Endodermal cell (in vitro differentiated cells): ENCODE results near the gene COL23A1. TPM values are rescaled to one million over a fixed set of nuclear protein-coding genes. Genes with fewer than 3 reads are reported as not detected.

Experiments used
- DNase-seq: peaks from one replicate; pipeline ENCODE4 v3.0.0-alpha.2; 2017
- H3K27ac ChIP-seq: 2 replicates; pipeline ENCODE4 v1.5.1; 2013; ENCODE audit warnings: mild to moderate bottlenecking, low read depth, low read length, moderate library complexity
- H3K27me3 ChIP-seq: 2 replicates; pipeline ENCODE4 v1.6.1; 2013; ENCODE audit warnings: mild to moderate bottlenecking, low read length, moderate library complexity; ENCODE audit not compliant: insufficient read depth, control insufficient read depth, poor library complexity, severe bottlenecking
- H3K36me3 ChIP-seq: 2 replicates; pipeline ENCODE4 v1.7.0; 2013; ENCODE audit warnings: mild to moderate bottlenecking, low read length, moderate library complexity; ENCODE audit not compliant: control insufficient read depth, insufficient read depth
- H3K4me1 ChIP-seq: one replicate; pipeline ENCODE4 v1.7.0; 2013; ENCODE audit warnings: low read length; ENCODE audit not compliant: control insufficient read depth, insufficient read depth
- H3K4me3 ChIP-seq: 2 replicates; pipeline ENCODE4 v1.5.1; 2013; ENCODE audit warnings: mild to moderate bottlenecking, low read length, moderate library complexity
- H3K9ac ChIP-seq: 2 replicates; pipeline ENCODE4 v1.6.1; 2013; ENCODE audit warnings: mild to moderate bottlenecking, low read length, moderate library complexity; ENCODE audit not compliant: poor library complexity, severe bottlenecking; ENCODE audit errors: extremely low read depth
- H3K9me3 ChIP-seq: 2 replicates; pipeline ENCODE4 v1.6.1; 2013; ENCODE audit warnings: mild to moderate bottlenecking, low read length, moderate library complexity; ENCODE audit not compliant: control insufficient read depth
- H3K27ac Mint-ChIP-seq: 2 replicates; pipeline ENCODE4 v1.8.0; 2020; ENCODE audit warnings: mixed read lengths
- H3K27me3 Mint-ChIP-seq: 2 replicates; pipeline ENCODE4 v1.8.0; 2021; ENCODE audit warnings: mild to moderate bottlenecking, mixed read lengths; ENCODE audit not compliant: insufficient read depth
- H3K36me3 Mint-ChIP-seq: 2 replicates; pipeline ENCODE4 v1.8.0; 2020; ENCODE audit warnings: low read depth, mixed read lengths
- H3K4me1 Mint-ChIP-seq: 2 replicates; pipeline ENCODE4 v1.8.0; 2020; ENCODE audit warnings: mixed read lengths
- H3K4me3 Mint-ChIP-seq: 2 replicates; pipeline ENCODE4 v1.8.0; 2020; ENCODE audit warnings: mild to moderate bottlenecking, moderate library complexity, mixed read lengths
- H3K9me3 Mint-ChIP-seq: 2 replicates; pipeline ENCODE4 v1.8.0; 2020; ENCODE audit warnings: mild to moderate bottlenecking, mixed read lengths
- WGBS, 2 experiments: methylation state at CpG; one replicate each; pipeline versions ENCODE4 v1.1.5 to v1.1.7; 2013; ENCODE audit warnings: missing lambda C conversion rate in 2 of 2, mixed read lengths in 1 of 2; ENCODE audit not compliant: insufficient coverage in 1 of 2, insufficient read length in 1 of 2; 5-methylcytosine and 5-hydroxymethylcytosine counted together
- total RNA-seq, 2 donors: library from RNA; stranded (reverse); fragmentation: NEBNext Ultra II Directional in 1 of 2; extraction: Animal tissue kit (Norgen Biotek cat#: 25700) in 1 of 2; gene quantifications; 2 replicates in 1 of 2; 3 replicates in 1 of 2; pipeline ENCODE4 v1.2.1, GENCODE V29; 2021
- TF ChIP-seq, protein P1 (sequence below): fragments of 200-600 bp; sonication (generic); conservative IDR thresholded peaks from 2 replicates; pipeline ENCODE4 v1.5.0; 2021; ENCODE audit warnings: antibody characterized with exemption, mild to moderate bottlenecking

The COL23A1 gene
- total RNA-seq, 2 donors from 2014 or later: 50.2 to 71.3 TPM

DNA sequence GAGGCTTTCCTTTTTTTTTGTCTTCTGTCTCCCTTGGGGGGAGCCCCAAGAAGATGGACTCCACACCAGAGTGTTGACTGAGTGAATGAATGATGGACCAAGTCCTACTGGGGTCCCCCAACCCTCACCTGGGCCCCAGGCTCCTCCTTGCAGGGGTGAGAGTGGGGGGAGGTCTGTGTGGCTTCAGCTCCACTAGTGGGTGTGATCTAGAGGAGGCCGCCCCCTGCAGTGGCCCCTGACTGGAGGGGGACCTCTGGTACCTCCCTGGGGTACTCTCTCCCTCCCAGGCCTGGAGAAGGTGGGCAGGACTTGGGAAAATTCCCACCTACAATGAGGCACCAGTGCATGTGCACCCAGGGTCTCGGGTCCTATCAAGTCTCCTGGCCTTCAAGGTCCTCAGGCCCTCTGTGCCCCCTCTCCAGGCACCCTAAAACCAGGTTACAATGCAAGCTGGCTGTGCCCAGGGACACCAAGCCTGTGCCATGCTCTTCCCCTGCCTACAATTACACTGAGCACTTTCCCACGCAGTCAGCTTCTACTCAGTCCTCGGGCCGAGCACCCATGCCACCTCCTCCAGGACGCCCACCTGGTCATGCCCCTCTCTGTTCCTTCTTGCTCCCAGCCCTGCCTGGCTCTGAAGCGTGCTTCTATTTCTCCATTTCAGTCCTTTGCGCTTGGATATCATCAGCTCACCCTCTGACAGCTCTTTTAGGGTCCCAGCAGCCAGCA, 240.4 kb downstream of the COL23A1 start:
- peaks cover 5% of the 10 kb centered on the region for H3K36me3 Mint-ChIP-seq
- no peaks in the 10 kb centered on the region for H3K9me3 Mint-ChIP-seq
- H3K27me3 Mint-ChIP-seq: no peaks in the 10 kb centered on the region
- peak overlapping the region; percentile 44 for H3K27ac Mint-ChIP-seq
- TF ChIP-seq, protein P1, sequence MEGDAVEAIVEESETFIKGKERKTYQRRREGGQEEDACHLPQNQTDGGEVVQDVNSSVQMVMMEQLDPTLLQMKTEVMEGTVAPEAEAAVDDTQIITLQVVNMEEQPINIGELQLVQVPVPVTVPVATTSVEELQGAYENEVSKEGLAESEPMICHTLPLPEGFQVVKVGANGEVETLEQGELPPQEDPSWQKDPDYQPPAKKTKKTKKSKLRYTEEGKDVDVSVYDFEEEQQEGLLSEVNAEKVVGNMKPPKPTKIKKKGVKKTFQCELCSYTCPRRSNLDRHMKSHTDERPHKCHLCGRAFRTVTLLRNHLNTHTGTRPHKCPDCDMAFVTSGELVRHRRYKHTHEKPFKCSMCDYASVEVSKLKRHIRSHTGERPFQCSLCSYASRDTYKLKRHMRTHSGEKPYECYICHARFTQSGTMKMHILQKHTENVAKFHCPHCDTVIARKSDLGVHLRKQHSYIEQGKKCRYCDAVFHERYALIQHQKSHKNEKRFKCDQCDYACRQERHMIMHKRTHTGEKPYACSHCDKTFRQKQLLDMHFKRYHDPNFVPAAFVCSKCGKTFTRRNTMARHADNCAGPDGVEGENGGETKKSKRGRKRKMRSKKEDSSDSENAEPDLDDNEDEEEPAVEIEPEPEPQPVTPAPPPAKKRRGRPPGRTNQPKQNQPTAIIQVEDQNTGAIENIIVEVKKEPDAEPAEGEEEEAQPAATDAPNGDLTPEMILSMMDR: no peak
- no peaks in the 10 kb centered on the region for H3K9me3 ChIP-seq
- H3K4me1 ChIP-seq: no peaks in the 10 kb centered on the region
- H3K27me3 ChIP-seq: no peaks in the 10 kb centered on the region
- no peak for DNase-seq
- H3K9ac ChIP-seq: no peak overlapping the region
- 95 to 98% methylated on average over 7 to 8 of the region's 8 CpGs for WGBS, 2 experiments
- no peaks in the 10 kb centered on the region for H3K36me3 ChIP-seq
- no peak overlapping the region for H3K4me3 Mint-ChIP-seq
- H3K27ac ChIP-seq: no peak overlapping the region
- no peak overlapping the region for H3K4me3 ChIP-seq
- peaks cover 20% of the 10 kb centered on the region for H3K4me1 Mint-ChIP-seq

DNA sequence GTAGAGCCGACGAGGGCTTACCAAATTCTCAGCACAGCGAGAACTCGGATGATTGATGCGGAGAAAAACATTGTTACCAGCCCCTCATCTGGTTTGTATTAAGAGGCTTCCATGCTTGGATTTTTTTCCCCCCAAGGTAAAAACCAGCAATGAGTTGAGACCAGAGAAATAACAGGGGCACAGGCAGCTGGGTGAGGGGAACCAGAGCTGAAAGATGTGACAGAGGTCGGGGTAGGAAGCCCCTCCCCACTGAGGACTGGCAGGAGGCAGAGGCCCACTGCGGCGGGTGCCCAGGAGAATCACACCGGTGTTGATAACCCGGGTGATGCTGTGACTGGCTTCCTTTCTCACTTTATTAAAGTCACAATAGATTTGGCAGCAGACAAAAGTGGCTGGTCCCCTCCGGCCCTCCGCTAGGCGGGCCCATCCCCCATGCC, 241.1 kb downstream of the COL23A1 start:
- TF ChIP-seq, protein P1: no peak
- H3K4me3 Mint-ChIP-seq: no peak overlapping the region
- H3K9ac ChIP-seq: no peak overlapping the region
- H3K36me3 ChIP-seq: no peaks in the 10 kb centered on the region
- no peak overlapping the region for H3K27ac Mint-ChIP-seq
- peaks cover 8% of the 10 kb centered on the region for H3K36me3 Mint-ChIP-seq
- H3K9me3 Mint-ChIP-seq: no peaks in the 10 kb centered on the region
- no peaks in the 10 kb centered on the region for H3K4me1 ChIP-seq
- H3K27me3 ChIP-seq: no peaks in the 10 kb centered on the region
- no peak overlapping the region for H3K4me3 ChIP-seq
- H3K4me1 Mint-ChIP-seq: peaks cover 17% of the 10 kb centered on the region
- DNase-seq: no peak
- 81 to 91% methylated on average over 8 to 13 of the region's 13 CpGs for WGBS, 2 experiments
- H3K9me3 ChIP-seq: no peaks in the 10 kb centered on the region
- no peak overlapping the region for H3K27ac ChIP-seq
- H3K27me3 Mint-ChIP-seq: no peaks in the 10 kb centered on the region

DNA sequence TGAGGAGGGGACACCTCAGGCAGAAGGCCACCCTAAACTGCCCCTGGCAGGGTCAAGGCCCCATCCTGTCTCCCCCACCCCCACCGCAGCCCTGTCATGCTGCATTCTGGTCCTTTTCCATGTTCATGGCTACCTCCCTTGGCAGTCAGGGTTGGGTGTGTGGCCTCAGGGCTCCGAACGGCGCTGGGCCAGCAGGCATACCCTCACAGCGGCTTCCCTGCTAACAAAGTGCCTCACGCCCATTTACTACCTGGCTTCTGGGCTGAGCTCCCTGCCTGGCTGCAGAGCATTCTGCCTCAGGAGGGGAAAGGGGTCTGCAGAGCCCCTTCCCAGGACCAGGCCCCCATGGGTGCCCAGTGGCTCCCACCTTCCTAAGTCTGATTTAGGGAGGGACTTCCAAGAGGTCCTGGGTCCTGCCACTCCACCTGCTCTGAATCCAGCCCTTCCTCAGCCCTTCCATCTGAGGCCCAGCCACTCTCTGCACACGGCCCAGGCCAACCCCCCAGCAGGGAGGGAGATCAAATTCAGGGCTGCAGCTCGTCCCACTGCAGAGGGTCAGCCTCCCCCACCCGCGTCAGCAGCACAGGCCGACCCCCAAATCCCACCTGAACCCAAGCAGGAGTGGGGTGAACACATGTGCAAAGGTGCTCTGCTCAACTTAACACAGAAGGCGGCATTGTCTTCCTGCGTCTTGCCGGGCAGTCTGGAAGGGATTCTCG, 241.7 kb downstream of the COL23A1 start:
- H3K4me1 ChIP-seq: no peaks in the 10 kb centered on the region
- H3K4me1 Mint-ChIP-seq: peaks cover 16% of the 10 kb centered on the region
- H3K9ac ChIP-seq: no peak overlapping the region
- H3K27me3 Mint-ChIP-seq: no peaks in the 10 kb centered on the region
- no peaks in the 10 kb centered on the region for H3K27me3 ChIP-seq
- TF ChIP-seq, protein P1: no peak
- H3K27ac ChIP-seq: no peak overlapping the region
- H3K4me3 ChIP-seq: no peak overlapping the region
- H3K36me3 Mint-ChIP-seq: peaks cover 8% of the 10 kb centered on the region
- H3K36me3 ChIP-seq: no peaks in the 10 kb centered on the region
- no peaks in the 10 kb centered on the region for H3K9me3 Mint-ChIP-seq
- H3K4me3 Mint-ChIP-seq: no peak overlapping the region
- no peaks in the 10 kb centered on the region for H3K9me3 ChIP-seq
- H3K27ac Mint-ChIP-seq: peak overlapping the region; percentile 55
- WGBS, 2 experiments: 82 to 89% methylated on average over 9 to 15 of the region's 15 CpGs
- no peak for DNase-seq
